Stimulated activated CD4-positive, alpha-beta T cell treated with anti-CD3 and anti-CD28 coated beads, Interleukin-4, amount 100 ng/mL, for 24 hours (primary cell): Measurements from ENCODE around the gene CSNK1D.

Source experiments
- DNase-seq: peaks from one replicate; pipeline ENCODE4 v3.0.0-alpha.2; 2020

Gene CSNK1D

DNA sequence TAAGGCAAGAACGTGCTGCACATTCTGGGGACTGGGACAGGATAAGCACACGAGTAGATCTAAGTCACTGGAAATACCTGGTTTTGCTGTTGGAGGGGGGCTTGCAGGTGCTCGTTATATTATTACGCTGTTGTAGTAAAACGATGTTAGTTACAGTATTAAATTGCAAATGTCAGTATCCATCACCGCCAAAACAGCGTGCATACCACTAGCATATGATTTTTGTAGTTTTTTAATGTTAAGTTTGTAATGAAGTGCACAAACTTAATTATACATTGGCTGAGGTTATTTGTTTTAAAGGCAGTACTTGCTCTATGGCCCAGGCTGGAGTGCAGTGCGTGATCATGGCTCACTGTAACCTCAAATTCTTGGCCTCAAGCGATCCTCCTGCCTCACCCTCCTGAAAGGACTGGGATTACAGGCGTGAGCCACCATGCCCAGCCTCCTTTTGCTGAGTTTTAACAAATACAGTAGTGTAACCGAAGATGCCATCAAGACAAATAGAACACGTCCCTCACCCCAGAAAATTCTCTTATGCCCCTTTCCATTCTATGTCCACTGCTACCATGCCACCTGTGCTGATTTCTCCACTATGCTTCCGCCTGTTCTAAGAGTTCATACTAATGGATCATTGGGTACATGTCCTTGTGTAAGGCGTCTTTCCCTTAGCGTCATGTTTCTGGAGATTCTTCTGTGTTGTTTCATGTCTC lies 20.7 kb upstream of the CSNK1D start:
- DNase-seq: no peak

- DNase-seq: peak; percentile 94
Observed at GRCh38 chr17:82292251-82293154, 19.0 kb upstream of the CSNK1D start.

DNA sequence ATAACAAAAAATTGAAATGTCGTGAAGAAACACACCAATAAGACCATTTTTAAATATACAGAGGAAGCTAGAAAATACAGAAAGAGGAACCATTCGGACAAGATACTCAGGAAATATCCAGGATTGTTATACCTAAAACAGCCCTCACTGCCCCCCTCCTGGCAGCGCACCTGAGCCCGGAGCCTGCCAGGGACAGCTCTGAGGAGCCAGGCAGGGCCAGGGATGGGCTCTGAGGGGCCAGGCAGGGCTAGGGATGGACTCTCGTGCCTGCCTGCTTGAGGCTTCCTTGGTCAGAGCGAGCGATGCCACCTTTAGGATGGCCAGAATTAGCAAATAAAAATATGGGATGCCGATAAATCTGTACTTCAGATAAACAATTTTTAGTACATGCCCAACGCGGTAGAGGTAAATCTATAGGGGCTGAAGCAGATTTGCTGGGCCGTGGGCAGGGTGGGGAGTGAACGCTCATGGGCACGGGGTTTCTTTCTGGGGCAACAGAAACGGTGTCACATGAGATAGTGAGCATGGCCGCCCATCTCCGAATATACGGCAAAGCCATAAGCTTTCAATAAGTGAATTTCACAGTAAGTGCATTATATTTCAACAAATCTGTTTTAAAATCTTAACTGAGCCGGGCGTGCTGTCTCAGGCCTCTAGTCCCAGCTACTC lies 18.2 kb upstream of the CSNK1D start:
- no peak for DNase-seq

- no peak for DNase-seq
Observed at GRCh38 chr17:82287868-82288801, 14.6 kb upstream of the CSNK1D start.

DNA sequence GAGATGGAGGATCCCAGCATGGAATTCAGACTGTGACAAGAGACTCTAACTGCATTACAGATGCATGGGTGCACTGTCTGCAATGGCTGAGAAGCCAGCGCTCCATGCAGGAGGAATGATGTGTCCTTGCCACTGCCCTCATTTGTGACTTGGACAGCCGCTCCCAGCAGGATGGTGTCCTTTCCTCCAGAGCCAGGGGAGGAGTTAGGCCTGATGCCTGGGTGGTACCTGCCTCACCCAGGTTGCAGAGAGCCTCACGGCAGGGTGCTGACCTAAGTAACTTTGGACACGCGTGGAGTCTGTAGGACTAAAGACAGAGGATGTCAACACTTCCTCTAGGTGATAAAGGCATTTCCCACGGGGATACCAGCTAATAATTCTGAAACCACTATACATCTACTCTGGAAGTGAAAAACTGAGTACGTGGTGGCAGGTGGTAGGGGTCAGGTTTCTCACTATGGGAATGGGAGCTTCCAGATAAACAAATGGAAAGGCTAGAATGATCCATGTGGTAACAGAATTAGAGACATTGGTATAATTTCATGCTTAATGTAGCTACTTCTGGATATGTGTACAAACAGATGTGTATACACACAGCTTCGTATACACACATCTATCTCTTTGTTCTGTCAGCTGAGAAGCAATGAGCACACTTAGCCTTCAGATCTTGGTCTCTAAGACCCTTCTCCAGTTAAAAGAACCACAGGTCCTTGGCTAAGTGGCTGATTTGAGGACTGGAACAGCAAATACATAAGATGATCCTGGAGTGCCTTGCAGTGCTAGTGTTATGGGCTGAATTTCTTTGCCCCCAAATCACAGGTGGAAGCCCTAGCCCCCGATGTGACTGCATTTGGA lies 13.7 kb upstream of the CSNK1D start:
- DNase-seq: no peak

DNA sequence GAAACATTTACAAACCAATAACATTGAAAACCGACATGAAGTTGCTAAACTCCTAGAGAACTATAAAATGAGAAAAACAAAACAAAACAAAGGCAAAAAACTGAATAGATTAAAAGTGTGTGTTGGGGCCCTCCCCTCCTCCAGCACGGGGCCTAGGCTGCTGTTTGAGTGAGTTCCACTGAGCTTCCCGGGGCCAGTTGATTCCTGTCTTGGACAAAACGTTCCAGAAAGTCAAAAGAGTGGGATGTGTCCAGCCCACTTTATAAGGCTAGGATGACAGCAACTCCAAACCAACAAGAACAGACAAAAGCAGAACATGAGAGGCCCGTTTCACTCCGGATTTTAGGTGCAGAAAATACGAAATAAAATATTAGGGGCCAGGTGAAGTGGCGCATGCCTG lies 11.6 kb upstream of the CSNK1D start:
- DNase-seq: no peak

- DNase-seq: peak; percentile 66
Observed at GRCh38 chr17:82283208-82283749, 9.8 kb upstream of the CSNK1D start.

DNA sequence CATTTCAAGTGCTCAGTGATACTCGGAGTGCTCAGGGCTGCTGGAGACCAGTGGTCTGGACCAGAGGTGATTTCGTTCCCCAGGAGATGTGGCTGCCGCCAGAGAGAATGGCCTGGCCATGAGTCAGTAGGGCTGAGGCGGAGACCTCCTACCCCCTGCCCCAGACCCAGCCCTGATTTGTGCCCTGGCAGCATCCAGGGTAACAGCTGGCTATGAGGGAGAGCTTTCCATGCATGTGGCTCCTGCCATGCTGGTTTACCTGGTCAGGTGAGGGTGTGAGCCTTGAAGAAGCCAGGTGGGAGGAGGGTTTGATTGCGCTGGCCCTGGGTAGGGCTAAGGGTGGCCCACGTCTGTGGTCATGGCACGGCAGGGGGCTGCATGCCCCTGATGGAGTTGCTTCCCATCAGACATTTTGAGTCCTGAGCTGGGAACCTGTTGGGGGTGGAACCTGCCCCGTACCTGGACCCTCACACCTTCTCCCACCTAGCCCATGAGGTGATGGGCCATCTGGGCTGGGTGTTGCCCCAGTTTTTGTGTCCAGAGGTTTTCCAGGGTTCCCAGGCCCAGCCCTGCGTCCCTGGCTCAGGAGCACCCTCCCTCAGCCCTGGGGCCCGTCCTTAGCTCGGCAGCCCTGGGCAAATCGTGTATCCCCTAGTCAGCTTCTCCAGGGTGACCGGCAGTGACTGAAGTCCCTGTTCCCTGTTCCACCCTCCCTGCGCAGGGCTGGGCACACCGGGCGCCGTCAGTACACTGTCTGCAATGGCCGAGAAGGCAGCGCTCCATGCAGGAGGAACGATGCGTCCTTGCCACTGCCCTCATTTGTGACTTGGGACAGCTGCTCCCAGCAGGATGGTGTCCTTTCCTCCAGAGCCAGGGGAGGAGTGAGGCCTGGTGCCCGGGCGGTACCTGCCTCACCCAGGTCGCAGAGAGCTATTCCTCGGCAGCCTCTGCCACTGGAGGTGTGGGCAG lies 9.0 kb upstream of the CSNK1D start:
- no peak for DNase-seq

- DNase-seq: peak; percentile 76
Observed at GRCh38 chr17:82281502-82282238, 8.2 kb upstream of the CSNK1D start.

GRCh38 chr17:82281076-82281475 lies 7.6 kb upstream of the CSNK1D start:
- no peak for DNase-seq

GRCh38 chr17:82280537-82280936 lies 7.0 kb upstream of the CSNK1D start:
- no peak for DNase-seq

GRCh38 chr17:82278786-82279391 lies 5.4 kb upstream of the CSNK1D start:
- no peak for DNase-seq

DNA sequence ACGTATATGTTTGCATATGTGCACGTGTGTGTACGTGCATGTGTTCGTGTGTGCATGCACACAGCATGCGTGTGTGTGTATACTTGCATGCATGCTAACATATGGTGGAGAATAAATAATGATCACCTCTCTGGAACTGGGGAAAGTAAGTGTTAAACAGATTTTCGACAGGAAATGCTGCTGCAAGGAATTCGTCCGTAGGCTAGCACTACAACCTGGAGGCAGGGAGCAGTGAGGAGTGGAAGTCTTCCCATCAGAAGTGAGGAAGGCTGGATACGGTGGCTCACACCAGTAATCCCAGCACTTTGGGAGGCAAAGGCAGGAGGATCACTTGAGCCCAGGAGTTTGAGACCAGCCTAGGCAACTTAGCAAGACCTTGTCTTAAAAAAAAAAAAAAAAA lies 4.8 kb upstream of the CSNK1D start:
- no peak for DNase-seq

GRCh38 chr17:82277851-82278250 lies 4.4 kb upstream of the CSNK1D start:
- DNase-seq: no peak

GRCh38 chr17:82276938-82277337 lies 3.4 kb upstream of the CSNK1D start:
- DNase-seq: no peak

DNA sequence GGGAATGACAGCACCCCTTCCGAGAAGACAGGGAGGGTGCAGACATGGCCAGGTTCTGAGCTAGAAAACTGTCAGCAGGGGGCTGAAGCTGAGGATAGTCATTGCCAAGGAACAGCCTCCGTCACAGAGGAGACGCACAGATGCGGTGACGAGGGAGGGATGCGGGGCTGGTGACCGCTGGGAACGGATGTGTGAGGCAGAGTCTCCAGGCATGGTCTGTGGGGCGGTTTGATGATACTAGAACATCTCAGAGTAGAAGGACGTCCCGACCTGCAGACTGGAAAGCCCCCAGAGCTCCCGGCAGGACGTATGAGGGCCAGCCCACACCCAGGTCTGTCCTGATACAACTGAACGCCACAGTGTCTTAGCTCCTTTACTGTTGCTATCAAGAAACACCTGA lies 1.8 kb upstream of the CSNK1D start:
- DNase-seq: no peak

DNA sequence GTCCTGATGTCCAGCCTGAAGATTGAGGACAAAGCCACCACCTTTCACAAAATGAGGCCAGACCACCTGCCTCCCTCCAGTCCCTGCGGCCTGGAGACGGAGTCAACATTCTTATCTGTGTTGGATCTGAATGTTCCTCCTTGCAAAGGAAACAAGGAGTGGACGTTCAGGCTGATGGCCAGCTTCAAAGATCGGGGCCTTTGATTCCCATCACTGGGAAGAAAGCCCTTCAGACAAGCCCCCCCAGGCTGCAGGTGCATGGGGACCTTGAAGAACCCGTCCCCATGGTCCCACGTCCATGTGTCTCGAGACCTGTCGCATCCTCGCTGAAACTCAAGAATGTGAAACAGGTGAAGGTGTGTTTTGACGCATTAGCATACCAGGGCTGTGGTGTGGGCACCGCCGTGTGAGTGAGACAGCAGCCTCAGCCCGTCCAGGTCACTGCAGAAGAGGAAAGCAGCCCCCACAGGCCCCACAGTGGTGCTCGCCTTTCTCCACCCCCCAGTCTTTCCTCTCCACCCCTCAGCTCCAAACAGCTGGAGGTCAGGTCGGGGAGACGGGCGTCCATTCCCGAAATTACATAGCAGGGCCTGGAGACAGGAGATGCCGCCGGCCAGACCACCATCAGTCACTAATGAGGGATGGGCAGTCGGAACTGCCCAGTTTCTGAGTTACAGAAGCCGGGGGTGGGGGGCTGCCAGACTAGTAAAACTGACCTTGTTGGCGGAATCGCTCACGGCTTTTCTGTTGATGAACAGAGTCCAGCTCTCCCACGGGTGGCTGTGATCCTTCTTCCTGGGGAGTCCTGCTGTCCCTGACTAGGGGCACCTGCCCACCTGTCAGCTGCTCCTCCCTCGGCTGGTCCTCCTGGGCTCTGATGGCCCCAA lies 877 bp upstream of the CSNK1D start:
- no peak for DNase-seq
